ENCODE results near the gene USH2A. TPM values are rescaled to one million over a fixed set of nuclear protein-coding genes. Genes with fewer than 3 reads are reported as not detected.

The USH2A gene
- total RNA-seq, 1 experiment from 2014 or later: not detected

DNA sequence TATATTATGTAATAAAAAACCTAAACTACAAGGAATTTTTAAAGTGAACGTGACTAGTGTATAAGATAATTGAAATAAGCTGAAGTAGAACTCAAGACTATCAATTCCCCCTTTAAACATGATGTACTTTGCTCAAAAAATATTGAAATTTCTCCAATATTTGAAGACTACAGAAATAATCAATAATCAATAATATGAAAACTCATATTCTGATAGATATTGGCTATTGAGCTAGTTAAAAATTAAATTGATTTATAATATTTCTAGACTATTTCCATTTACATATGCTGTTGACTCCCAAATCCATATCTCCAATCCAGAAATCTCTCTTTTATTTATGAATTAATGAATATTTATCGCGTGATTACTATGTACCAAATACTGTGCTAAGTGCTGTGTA lies 133.2 kb downstream of the USH2A start:
- no peak for DNase-seq (ENCODE audit: low spot score)

- no peak for DNase-seq (ENCODE audit: low spot score)
Observed at GRCh38 chr1:216285052-216285451, 138.2 kb downstream of the USH2A start.

GRCh38 chr1:216281757-216282156 lies 141.5 kb downstream of the USH2A start:
- DNase-seq (ENCODE audit: low spot score): no peak

DNA sequence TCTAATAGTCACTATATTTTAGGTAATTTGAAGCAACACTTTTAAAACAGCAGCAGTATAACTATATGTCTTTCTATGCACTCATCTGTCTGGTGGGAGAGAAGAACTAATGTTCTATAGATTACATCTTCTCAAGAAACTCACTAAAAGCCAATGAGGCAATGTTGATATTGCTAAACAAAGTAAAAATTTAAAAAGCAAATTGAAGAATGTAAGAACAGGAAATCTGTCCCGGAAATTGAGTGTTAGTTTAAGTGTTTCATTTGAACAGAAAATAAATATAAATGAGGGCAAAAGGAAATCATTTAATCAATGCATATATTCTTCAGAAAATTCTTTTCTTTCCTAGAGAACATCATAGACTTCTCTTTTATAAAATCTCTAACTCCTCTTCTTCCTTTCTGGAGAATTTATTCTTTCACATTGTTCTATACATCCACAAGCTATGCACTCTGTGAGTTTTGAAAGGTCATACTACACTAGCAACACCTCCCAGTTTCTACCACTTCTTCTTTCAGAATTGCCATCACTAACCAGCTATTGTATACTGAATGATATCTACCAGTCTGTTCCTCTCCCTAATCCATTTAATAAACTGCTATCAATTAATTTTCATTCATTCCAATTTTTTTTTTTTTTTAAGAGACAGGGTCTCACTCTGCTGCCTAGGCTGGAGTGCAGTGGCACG lies 153.0 kb downstream of the USH2A start:
- DNase-seq (ENCODE audit: low spot score): no peak

DNA sequence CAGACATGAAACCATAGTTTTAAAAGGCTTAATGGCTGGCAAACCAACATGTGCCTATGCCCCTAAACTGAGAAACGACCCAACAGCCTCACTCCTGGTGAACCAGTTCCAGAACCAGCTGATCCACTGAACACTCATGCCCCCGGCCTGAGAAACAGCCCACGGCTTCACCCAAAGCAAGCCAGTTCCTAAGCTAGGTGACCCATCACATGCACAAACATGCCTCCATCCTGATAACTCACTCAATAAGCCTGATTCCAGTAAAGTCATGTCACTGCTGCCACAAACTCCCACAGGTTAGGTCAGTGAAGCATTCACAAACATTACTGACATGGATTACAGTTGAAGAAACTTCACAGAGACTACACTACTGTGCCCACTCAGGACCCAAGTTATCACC lies 161.6 kb downstream of the USH2A start:
- no peak for DNase-seq (ENCODE audit: low spot score)

DNA sequence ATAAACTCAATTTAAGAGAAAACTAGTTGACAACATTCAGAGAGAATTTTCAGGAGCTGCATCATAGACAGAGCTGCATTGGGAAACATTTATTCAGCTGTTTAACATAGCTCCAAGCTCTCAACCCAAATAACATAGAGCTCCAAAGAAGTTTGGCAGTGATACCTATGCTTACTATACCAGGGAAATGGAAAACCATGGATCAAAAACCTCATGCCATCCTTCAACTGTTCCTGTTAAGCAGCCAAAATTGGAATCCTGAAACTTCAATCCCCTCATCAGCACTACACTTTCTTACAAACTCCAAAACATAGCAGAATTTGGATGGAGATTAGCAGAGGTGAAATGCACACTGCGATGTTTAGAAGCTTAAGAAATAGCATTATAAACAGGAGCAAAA lies 164.4 kb downstream of the USH2A start:
- no peak for DNase-seq (ENCODE audit: low spot score)

DNA sequence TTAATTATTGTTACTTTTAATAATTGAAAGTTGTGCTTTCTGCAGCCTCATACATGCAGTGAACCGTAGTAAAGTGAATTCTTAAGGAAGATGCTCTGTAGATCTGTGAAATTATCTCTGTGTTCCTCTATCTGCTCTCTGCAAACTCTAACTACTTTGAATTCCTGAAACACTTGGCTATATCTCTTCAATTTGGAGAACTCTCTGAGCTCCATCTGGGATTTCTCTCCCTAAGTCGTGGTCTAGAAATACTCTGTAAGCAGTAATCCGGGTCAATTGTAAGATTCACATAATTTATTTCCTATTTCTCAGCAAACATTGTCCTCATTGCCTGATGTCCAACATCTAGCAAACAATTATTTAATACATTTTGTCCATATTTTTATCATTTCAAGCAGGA lies 164.9 kb downstream of the USH2A start:
- DNase-seq (ENCODE audit: low spot score): no peak

DNA sequence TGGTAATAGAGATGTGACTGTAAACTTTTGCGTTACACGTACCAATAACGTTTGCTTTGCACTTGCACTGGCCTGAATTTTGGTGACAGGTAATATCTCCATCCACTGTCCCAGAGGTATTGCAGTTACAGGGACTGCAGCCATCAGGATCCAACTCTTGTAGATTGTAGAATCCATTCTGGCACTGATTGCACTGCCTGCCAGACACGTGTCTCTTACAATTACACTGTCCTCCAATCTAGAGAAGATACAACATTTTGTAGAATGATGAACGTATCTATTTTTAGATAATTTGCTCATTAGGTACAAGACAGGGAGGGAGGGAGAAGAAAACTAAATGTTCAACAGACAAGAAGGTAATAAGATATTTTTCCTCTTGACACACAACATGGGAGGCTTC lies 172.4 kb downstream of the USH2A start:
- DNase-seq (ENCODE audit: low spot score): no peak

- DNase-seq (ENCODE audit: low spot score): no peak
Observed at GRCh38 chr1:216248628-216249027, 174.6 kb downstream of the USH2A start.

DNA sequence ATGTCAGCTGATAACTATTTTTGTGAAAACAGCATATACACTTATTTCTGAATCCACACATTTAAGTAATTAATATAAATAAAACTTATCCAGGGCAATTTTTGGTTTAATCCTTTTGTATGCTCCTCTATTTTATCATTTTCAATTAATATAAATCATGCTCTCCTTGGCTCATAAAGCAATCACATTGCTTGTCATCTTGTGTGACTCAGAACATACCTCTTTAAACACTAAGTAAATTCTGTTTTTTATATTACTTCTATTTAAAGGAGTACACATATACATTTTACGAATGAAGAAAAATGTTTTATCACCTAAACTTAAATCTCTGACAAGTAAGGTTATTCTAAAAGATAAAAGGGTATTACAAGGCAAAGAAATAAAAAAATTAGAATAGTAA lies 175.3 kb downstream of the USH2A start:
- DNase-seq (ENCODE audit: low spot score): no peak

DNA sequence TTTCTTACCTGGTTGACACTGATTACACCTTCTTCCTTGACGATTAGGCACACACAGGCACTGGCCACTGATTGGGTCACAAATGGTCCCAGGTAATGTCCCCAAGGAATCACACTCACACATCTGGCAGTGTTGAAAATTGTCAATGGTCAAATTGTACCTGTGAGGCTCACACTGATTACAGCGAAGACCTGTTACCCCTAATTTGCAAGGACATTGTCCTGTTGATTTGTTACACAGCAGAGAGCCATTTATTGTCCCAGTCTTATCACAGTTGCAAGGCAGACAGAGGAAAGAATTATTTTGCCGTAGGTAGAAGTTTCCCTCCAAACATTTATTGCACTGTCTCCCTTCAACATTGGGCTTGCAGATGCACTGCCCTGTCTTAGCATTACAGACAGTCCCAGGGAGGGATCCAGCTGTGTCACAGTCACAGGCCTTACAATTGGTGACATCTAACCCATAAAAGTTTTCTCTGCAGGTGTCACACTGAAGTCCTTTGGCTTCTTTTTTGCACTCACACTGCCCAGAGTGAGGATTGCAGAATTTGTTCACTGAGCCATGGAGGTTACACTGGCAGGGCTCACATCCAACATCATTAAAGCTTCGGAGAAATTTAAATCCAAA lies 176.6 kb downstream of the USH2A start:
- DNase-seq (ENCODE audit: low spot score): no peak

DNA sequence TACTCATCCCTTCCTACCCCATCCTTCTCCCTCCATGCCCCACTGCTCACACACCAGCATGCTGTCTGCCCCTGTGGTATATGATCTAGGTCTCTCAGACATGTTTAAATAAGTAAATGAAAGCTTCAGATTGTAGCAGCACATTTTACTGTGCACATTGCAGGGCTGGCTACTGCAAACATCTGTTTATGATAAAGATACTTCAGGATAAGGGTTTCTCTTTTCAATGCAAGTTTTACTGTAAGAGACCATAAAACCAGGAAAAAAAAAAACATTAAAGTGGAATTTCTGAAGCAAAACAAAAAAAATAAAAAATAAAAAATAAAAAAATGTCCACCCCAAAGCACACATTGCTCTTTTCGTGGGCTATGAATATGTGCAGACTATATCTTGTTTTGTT lies 184.4 kb downstream of the USH2A start:
- no peak for DNase-seq (ENCODE audit: low spot score)

- no peak for DNase-seq (ENCODE audit: low spot score)
Observed at GRCh38 chr1:216237927-216238542, 185.2 kb downstream of the USH2A start.

GRCh38 chr1:216224233-216224632 lies 199.0 kb downstream of the USH2A start:
- DNase-seq (ENCODE audit: low spot score): no peak

GRCh38 chr1:216223486-216223885 lies 199.8 kb downstream of the USH2A start:
- DNase-seq (ENCODE audit: low spot score): no peak

- no peak for DNase-seq (ENCODE audit: low spot score)
Observed at GRCh38 chr1:216222288-216222687, 201.0 kb downstream of the USH2A start.

DNA sequence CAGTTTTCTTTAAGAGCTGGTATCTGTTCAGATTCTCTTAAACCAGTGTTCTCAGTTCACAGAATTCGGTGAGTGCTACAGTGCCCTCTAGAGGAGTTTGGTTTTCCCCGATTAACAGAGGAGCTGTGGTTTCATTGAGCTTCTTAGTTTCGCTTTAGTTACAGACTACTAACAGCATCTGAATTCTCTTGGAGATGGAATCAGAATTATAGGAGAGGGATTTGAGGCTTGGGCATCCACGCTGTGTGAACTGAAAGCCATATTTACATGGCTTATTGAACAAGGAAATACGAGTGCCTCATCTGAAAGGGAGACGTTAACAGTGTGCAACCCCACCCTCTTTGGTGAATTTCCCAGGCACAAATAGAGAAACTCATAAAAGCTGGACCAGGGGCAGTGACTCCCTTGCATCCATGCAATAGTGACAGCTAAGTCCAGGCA lies 202.0 kb downstream of the USH2A start:
- DNase-seq (ENCODE audit: low spot score): peak; percentile 76

DNA sequence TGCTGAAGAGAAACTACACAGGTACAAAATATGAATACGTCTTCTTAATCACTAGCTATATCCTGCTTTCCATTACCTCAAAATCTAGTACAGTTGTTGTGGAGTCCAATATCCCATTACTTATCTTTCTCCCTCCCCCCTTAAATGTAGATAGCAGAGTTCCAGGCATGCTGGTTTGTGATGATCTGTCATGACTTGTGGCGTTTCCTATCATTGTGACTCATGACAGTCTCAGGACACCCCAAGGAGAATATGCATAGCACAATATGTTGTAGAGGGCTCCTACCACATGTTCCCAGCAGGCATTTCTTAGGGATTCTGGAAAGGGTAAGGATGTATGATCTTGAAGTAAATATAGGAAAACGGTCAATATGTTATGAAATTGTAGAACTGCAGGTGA lies 206.9 kb downstream of the USH2A start:
- no peak for DNase-seq (ENCODE audit: low spot score)

DNA sequence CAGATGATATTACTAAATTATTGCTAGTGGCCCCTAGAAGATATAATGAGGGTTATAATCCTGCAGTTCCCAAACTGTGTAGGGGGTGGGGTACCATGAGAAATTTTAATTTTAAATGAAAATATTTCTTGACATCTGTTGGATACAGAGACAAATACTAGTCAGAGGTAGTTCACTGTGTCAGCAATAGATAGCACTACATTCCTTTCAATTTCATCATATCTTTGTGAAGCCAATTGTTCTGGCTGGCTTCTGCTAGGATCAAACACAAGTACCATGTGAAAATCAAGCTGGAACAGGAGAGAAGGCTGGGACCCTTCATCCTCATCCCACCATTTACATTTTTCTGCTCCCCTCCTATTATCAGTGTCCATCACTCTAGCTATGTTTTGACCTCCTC lies 208.1 kb downstream of the USH2A start:
- DNase-seq (ENCODE audit: low spot score): no peak

- no peak for DNase-seq (ENCODE audit: low spot score)
Observed at GRCh38 chr1:216212826-216213225, 210.4 kb downstream of the USH2A start.

GRCh38 chr1:216210081-216210480 lies 213.2 kb downstream of the USH2A start:
- DNase-seq (ENCODE audit: low spot score): no peak

DNA sequence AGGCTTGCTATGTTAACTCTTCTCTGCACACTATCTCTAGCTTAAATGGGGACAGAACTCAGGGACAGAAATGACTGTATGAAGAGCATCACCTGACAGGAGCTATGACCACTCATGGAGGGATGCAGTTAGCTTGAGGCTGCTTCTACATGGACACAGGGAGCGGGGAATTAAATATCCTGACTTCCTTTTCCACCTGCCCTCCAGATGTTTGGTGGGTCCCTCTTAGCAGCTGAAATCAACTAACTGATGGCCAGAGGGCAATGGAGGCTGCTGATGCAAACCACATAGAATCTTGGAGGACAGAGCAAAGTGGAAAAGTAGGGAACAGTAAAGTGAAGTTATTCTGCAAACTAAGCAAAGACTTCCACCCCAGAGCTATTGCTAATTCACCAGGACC lies 214.1 kb downstream of the USH2A start:
- no peak for DNase-seq (ENCODE audit: low spot score)

DNA sequence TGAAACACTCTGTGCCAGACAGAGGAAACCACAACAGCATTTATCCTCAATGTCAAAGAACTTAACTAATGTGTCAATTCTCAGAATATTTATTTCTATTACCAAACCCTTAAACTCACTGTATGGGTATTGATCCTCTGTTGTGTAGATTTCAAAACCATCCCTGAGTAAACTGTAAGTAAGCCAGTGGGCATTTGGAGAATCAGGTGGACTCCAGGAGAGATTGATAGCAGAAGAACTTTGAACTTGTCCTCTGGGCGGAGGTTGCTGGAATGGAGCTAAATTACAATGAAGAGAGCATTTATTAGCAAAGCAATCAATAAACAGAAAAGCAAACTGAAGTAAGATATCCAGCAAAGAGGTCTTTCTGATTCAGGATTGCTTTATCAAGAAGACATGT lies 216.1 kb downstream of the USH2A start:
- no peak for DNase-seq (ENCODE audit: low spot score)
